HPDE6-E6E7 (cell line): ENCODE results near the gene UPP2.

Experiments used
- DNase-seq: peaks from one replicate; pipeline ENCODE4 v3.0.0; 2011; ENCODE audit warnings: missing footprints; ENCODE audit errors: extremely low spot score

UPP2 gene

DNA sequence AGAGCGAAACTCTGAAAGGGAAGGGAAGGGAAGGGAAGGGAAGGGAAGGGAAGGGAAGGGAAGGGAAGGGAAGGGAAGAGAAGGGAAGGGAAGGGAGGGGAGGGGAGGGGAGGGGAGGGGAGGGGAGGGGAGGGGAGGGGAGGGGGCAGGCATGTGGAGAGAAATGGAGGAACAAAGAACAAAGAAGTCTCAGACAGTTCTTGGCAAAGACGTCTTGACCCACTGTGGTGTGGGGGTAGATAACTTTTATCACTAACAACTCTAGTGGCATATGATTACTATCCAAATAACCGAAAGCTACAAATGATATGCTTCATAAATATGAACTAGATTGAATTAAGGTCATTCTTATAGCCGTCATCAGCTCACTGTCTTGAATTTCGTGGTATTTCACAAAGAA lies 3.2 kb downstream of the UPP2 start:
- no peak for DNase-seq

DNA sequence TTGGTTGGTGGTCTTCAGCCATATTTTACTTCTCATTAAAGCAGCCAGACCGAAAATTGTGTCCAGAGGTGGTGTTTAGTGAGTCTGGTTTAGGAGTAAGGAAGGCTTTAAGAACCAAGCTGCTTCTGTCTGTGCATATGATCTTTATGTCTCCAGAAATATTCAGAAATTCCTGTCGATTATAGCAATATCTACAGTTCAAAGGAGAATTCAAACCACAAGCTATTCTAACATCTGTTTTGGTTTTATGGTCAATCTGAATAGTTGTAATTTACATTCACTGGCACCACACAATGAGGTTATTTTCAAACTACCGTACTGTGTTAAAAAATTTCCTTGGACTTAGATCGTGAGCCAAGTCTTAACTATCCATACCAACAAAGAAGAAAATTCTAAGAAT lies 11.3 kb downstream of the UPP2 start:
- no peak for DNase-seq

DNA sequence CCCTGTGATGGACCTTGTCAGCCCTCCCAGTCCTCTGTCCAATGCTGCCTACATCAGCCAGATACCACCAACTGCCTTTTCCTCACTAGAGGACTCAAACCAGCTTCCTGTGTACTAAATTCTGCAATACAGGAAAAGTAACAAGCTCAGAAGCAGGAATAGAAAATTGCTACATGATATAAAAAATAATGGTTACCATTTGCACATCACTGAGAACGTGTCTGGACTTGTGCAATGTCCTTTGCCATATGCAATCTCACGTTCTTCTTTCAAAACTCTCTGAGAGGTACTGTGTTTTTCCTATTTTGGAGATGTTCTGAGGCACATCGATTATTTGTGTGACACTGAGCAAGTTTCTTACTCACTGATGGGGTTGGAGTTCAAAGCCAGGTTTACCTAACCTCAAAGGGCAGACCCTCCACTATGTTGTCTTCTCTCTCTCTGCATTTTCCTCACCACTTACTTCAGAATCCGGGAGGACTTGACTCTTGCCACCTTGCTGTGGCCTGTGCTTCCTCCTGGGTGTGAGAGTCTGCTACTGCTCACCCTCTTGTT lies 12.1 kb downstream of the UPP2 start:
- no peak for DNase-seq

DNA sequence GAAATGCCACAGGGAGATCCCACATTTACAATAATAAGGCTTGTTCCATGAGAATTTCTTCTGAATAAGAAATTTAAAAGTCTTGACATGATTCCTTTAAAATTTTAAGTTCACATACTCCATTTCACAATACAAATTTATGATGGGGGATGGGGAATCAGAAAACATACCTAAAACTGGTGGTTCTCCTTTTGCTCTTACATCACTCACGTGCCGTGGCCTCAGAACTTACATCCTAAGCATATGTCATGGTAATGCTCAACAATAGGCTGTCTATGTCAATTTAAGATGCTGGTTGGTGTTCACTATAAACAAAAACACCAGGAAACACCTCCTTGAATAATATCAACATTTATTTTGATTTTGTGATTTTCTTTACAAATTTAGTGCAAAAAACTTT lies 12.8 kb downstream of the UPP2 start:
- no peak for DNase-seq

DNA sequence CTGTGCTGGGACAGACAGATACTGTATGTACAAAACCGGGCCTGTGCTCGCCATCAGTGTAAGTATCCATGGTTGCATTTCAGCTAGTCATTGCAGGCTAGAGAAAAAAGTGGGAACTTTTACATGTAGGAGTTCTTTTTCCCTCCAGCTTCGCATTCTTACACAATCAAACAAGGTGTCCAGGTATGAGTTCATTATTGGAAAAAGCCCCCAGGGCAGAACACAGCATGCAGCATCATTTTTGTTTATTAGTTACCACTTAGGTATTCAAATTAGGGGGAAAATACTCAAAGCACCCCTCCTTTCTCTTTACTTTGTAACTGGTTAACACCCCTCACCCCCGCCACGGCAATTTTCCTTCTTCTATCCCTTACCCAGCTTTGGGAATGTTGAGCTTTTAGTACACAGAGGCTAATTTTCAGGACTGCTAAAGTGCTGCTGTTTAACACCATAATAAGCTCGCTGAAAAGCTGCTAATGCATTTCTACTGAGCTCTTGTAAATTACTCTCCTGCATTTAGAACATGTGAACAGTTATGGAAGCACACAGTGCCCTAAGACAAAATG lies 13.6 kb downstream of the UPP2 start:
- DNase-seq = no peak

DNA sequence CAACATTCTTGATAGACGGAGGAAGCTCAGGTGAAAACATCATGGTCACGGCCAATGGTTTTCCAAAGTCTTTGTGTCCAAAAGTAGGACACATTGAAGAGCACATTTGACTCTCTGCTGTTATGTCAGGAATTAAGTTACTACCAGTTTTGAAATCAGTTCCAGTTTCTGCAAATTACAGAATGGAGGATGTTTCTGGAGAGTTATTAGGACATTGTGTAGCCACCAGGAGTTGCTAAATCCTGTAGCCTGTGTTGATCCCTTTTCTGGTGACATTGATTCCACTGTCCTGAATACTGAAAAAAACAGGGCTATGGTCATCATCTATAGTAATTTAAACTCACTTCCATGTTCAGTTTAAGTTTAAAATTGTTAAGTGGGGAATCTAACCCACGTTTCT lies 15.3 kb downstream of the UPP2 start:
- DNase-seq = no peak

DNA sequence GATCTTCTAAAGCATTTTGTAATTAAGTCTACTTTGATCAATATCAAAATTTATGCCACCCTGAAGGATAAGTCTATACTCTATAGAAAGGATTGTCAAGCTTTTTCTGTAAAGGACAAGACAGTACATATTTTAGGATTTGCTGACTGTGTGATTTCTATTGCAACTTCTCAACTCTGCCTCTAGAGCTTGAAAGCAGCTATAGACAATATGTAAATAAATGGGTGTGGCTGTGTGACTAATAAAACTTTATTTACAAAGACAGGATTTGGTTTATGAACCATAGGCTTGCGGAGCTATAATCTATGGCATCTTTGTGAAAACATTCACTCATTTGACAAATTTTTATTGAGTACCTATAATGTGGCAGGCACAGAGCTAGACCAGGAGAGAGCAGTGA lies 18.4 kb downstream of the UPP2 start:
- DNase-seq = no peak

DNA sequence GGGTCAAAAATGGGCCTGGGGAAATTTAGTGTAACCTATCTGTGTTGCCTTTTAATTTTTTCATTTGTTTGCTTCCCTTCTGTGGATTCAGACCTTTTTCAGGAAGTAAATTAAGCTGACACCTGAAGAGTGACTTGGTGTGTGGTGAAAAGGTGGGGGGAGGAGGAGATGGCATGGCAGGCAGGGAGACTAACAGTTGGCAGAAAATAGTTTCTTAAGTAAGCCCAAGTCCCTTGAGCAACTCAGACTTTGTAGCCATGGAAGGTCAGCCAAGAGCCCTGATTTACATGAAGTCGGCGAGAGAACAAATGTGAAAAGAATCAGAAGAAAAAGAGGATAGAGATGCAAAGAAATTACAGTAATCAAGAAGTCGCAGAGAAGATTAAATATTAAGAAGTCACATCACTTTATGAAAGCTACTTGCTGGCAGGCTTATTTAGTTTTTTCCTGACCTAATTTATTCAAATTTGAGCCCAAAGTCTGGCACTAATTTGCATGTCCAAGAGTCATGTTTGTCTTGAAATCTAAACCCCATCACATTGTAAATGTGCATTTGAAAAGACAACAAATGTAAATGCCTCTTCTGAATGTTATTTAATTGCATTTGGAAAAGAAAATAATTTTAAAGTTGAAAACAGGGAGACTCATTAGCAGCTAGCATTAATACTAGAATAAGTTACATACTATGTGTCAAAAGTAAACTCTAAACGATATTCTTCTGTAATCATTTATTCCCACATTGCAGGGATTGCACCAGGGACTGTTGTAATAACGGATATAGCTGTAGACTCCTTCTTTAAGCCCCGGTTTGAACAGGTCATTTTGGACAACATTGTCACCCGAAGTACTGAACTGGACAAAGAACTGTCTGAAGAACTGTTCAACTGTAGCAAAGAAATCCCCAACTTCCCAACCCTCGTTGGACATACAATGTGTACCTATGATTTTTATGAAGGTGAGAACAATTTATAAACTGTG lies 19.3 kb downstream of the UPP2 start:
- no peak for DNase-seq

DNA sequence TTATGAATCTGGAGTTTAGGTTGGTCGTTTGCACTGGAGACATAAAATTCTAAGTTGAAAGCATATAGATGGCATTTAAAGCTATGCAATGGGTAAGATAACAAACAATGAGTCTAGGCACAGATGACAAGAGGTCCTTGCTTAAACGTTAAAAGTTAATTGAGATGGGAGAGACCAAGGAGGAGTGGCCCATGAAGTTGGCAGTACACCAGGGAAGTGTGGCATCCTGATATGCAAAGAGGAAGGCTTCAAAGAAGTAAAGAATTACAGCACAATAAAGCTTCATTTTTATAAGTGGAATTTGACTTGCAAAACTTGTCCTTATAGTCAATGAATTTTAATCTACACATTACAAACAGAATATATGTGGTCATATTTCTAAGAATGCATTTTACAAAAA lies 23.2 kb downstream of the UPP2 start:
- DNase-seq = no peak

DNA sequence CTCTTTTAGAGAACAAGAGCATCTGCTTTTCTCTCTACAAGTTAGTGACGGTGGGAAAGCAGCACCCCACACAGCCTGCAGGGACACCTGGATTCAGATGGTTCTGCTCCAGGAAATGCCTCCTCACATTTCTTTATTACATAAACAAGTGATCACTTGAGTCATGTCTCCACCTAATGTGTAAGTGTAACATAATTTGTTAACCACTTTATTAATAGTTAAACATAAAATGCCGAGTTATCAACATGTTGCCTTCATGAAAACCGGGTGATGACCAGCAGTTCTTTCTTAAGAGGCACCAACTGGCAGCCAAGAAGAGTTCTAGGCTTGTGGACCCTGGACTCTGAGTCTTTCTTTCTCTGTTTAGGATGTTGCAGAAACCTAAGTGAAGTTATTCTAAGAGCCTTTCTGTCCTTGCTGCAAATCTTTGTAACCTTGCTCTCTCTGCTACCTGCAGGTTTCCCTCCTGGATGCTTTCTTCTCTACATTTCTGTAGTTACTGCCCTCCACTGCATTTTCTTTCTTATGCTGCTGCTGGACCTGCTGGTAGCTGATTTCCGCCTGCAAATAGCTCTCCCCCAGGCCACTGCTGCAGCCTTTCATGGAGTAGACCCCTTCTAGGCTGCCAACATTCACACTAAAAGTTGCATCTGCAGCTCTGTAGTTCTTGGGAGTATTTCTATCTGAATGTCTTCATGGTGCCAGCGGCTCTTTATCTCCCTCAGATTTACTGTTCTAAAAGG lies 24.3 kb downstream of the UPP2 start:
- no peak for DNase-seq

DNA sequence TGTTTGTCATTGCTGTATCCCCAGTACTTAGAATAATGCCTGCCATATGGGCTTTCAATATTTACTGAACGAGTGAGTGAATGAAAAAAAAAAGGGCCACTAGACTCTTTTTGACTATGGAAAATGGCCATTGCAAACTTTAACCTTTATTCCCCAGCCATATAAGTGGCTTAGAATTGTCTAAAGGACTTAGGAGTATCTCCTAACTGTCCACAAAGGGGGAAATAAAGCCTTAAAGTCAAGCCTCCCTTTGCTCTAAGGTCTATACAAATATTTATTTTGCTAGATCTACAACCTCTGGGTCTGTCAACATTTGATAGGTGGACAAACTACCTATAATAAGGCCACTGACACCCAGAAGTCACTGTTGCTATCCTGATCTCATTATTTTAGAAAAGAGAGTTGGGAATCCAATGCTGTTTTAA lies 25.7 kb downstream of the UPP2 start:
- DNase-seq = no peak

DNA sequence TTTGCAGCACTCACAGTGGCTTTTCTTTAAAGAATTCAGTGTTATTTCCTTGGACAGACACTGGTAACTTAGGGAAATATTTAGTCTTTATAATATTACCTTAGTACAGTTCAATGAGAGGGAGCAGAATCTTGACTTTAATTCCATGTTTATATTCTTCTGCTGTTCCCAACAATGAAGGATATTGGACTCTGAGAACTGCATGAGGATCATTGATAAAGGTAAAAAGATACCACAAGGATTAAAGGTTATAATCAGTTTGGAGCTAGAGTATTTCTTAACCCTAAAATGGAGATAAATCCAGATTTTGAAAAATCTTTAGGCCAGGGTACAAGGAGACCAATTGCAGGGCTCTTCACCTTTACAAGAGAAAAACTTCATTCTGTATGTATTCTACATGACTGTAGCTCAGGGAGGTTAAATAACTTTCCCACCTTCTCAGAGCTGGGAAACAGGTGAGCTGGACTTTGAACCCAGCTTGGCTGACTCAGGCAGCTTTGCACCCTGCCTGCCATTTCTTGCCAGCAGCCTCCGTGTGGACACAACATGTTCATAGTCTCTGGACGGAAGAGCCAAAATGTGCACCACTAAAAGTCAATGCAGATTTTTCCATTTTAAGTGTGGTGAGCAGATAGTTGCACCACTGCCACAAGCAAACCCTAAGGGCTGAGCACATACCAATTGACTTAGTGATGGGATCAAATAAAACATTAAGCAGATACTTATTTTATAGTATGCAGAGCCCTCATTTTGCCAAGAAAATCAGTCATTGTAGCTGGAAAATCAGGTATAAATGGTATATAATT lies 26.7 kb downstream of the UPP2 start:
- DNase-seq = no peak

DNA sequence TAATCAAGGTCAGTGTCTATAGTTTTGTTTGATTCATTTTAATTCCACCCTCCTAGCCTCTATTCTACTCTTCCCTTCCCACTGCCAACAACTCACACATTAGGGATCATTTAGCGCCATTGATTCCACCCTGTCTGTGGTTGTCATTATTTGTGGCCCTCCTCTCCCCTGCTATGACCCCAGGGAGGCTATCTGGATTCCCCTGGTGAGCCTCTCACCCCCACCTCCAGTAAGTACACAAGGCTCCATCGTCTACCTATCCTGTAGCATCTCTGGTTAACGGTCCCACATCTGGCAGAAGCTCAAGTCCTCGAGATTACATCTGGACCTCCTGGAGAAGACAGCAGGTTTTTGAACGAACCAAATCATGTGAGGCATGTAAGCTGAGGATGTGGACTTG lies 27.4 kb downstream of the UPP2 start:
- no peak for DNase-seq

DNA sequence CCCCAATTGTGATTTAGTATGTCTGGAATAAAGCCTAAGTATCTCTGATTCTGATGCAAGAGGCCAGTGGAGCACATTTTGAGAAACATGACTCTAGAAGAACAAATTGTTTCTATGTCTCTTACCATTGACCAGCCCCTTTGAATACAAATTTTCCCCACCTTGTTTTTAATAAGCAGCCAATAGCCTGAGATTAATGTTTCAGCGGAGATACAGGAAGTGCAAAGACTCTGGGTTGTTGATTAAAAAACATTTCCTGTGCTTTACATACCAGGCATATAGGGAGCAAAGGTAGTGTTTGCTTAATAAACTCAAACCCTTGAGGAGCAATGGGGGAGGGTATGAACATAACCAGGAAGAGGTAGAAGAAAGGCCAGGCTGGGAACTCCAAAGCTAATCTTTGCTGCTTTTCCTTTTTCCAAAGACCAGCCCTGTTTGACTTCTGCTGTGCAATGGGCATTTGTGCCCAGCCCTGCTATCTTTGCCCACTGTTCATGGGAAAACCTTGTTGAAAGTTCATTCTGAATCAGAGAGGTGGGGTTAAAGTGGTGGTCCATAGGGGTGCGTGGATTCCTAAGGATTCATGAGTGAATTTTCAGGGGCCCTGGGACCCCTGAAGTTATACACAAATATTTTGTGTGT lies 29.3 kb downstream of the UPP2 start:
- no peak for DNase-seq

DNA sequence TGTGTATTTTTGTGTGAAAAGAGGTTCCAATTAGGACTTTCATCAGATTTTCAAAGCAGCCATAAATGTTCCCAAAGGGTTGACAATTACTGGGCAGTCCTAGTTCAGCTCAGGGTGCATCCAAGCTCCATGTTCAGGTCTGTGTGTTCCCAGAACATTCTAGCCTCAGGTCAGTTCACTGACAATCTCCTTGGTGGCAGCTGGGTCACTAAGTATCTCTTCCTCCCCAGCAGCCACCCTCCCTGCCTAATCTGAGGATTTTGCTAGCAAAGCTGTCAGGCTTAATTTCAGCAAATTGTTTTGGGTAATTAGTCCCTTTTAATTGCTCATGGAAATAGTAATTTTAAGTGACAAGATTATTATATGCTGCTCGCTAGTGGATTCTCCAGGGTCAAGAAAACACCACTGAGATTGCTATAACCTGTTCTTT lies 29.8 kb downstream of the UPP2 start:
- no peak for DNase-seq

DNA sequence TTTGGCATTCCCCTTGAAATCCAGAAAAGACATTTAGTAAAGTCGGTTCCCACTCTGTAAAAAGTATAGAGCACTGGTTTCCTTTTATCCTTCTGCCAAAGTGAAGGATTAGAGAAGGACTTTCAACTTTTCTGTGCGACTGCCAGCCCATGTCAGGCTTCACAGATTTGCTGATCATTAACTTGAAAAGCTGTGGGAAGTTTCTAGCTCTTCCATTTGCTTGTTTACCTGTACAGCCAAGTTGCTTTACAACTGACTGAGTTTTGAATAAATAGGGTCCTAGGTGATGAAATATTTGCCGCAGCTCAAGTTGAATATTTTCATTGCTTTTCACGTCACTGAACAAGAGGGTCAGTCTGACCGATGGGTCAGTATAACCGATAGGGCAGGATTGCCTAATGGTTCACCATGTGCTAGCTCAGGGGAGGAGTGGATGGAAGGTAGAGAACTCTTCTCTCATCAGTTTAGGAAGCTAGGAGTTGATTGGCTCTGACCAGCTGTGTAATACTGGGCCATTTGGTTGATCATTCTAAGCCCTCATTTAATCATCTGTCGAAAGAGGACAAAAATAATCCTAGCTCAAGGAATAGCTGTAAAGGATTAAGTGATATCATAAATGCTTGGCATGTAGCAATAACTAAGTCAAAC lies 30.4 kb downstream of the UPP2 start:
- DNase-seq = no peak

DNA sequence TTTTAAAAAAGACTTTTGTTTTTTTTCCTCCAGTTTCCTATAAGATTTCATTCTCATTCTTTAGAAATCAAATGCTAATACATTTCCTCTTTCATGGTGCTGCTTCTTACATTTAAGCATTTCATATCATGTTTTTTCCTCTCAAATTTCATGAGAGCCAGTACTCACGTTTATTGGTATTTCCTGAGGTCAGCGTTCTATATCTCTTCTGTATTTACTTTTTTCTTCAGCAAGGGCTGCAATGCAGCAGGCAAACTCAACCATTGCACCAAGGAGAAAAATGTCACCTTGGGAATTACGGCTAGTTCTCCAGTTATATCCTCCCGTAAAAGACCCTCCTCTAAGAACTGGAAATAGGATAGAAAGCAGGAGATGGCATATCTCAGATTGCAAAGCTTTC lies 32.4 kb downstream of the UPP2 start:
- no peak for DNase-seq

DNA sequence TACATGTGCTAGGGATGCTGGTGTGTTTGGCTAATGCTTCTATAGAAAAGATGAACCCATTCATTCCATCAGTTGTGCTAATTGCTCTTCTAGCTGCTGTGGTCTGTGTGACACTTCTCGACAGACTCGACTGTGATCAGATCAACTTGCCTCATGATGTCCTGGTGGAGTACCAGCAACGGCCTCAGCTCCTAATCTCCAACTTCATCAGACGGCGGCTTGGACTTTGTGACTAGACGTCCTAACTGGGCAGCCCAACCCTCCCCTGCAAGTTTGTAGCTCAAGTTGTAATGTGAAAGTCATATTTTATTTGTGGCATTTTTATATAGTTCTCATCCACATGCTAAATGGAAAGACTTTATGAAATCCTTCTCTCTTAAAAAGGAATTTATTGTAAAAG lies 33.0 kb downstream of the UPP2 start:
- no peak for DNase-seq

DNA sequence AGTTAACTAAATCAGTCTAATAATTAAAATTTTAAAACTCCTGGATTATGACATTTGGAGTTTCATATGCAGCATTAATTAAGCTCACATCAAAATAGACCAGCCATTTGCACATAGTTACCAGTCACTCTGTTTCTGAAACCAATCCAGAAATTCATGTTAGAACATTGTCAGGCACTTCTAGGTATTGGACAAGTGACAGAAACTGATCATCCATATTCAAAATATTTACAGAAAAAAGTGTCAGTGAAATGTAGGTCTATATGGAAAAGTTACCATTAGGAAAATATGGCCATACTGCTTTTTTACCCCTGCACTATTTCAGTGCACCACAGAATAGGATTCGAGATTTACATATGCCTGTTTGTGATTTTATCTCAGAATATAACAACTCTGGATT lies 33.4 kb downstream of the UPP2 start:
- no peak for DNase-seq

DNA sequence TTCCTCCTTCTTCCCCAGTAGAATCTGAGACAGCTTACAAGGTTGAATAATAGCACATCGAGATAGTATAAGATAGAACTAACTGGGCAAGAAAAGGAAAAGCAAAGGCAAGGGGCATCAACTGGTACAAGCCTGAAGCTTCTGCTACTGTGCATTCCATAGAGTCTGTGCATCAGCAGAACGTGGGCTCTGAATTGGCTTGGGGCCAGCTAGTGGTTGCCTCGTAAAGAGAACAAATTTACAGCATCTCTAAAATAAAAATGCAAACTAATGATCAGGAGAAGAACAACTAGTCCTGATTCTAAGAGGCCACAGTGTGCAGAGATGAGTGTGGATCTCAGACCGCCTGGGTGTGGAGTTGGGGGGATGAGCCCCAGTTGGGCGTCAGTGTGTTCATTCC lies 36.6 kb downstream of the UPP2 start:
- no peak for DNase-seq

DNA sequence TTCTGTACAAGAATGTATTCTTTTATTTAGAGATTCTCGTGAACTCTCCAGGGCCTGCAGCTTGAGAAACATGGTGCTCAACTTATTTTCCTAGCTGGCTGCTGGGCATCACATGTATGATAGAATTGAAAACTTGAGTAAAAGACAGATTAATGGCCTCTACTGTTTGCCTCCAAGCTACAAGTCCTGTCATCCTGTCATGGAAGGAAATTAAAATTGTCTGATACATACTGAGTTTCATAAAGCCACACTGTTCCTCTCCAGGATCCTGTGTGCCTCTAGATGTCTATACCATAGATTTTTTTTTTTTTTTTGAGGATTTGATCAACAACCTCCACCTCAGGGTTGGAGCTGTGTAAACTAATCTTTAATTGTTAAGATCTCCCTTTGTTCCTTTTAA lies 38.5 kb downstream of the UPP2 start:
- DNase-seq = no peak
